HG03521 (cell line): Measurements from ENCODE around the gene DOK1.

Experiments used
- ATAC-seq: cut with Tn5 transposase; IDR thresholded peaks from one replicate; pipeline ENCODE4 v1.9.1; 2021; ENCODE audit warnings: mild to moderate bottlenecking, moderate library complexity; ENCODE audit not compliant: unreplicated experiment

DOK1 gene

GRCh38 chr2:74596584-74596983 is 42.1 kb downstream of the DOK1 start:
- ATAC-seq, result no peak

- no peak for ATAC-seq
Measured at GRCh38 chr2:74597410-74597809, 42.9 kb downstream of the DOK1 start.

DNA sequence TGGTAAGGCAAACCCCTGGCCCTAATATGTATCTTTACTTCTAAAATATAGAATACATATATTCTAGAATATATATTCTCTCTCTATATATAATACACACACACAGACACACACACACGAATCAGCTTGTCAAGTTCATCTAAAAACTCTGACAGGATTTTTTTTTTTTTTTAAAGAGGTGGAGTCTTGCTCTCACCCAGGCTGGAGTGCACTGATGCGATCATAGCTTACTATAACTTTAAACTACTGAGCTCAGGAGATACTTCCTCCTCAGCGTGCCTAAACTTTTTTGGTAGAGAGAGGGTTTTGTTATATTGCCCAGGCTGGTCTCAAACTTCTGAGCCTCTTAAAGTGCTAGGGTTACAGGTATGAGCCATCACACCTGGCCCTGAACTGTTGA is 45.2 kb downstream of the DOK1 start:
- no peak for ATAC-seq

GRCh38 chr2:74602586-74603281 is 48.2 kb downstream of the DOK1 start:
- no peak for ATAC-seq

DNA sequence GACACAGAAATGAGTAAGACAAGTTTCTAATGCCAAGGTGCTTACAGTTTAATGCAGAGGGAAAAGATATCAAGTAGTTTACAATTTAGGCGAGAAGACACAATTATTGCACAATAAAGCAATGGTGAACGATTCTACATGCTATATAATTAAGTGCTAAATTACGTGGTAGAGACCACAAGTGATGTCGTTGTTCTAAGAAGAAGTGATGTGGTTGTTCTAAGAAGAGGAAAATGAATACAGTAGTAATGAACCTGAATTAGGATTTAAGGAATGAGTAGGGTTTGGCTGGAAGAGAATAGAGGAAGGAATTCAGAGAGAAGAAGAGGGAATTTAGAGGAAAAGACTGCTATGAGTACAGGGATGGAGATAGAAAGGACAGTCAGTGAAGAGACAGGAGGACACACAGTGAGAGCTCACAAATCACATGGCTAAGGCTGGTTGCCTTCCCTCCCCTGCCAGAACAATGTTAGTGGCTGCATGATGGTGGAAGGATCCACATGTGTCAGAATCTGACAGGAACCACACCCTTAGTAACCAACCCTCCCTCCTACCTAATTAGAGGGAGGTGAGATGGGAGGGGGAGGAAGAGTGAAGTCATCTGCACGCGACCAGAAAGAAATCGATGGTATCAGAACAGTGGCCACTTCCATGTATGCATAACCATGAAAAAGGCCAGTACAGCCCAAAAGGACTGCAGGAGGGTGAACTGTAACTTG is 48.9 kb downstream of the DOK1 start:
- ATAC-seq, result no peak

- ATAC-seq, result no peak
Measured at GRCh38 chr2:74606927-74607326, 52.4 kb downstream of the DOK1 start.
